NK-92 treated with Interleukin-12 subunit alpha and Interleukin-12 subunit beta, amount 100 ng/mL, for 24 hours (cell line): ENCODE results near the gene ZNF652.
A peak's percentile ranks its signal among the peaks of the same experiment; 100 is the strongest.
"Not testable (repeated sequence)": the region's sequence is repeated elsewhere in the genome, so short reads cannot be mapped to it uniquely, and the experiment has no call there.

Source experiments
- DNase-seq: peaks from one replicate; lab custom pipeline; 2025; lab: John Stamatoyannopoulos, UW

Gene ZNF652

DNA sequence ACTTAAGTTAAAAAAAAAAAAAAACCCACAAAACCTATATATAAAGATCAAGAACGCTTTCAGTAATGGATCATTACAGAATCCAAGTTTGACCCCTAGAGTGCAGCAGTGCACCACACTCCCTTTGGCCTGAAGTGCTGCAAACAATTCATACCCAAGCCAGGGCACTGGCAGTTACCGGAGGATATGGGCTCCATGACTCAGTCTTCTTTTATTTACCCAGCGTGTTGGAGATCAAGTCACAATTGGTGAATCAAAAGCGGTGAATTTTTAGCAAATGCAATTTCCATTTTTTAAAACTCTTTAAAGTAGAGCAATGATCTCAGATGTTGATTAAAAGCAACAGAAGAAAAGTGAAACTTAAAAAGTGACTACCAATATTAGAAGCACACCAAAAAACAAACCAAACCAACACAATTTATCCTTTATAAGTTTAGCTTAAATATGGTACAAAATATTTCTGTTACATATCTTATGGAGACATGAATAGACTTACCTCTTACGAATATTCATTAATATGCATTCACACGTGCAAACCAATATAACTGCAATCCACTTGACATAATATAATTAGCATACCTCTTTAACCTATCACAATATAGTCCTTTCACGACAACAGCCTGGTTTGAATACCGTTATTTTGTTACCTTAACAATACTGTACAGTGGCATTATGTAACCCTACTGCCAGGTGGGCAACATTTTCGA lies 46.3 kb downstream of the ZNF652 start:
- peak; percentile 58 for DNase-seq

DNA sequence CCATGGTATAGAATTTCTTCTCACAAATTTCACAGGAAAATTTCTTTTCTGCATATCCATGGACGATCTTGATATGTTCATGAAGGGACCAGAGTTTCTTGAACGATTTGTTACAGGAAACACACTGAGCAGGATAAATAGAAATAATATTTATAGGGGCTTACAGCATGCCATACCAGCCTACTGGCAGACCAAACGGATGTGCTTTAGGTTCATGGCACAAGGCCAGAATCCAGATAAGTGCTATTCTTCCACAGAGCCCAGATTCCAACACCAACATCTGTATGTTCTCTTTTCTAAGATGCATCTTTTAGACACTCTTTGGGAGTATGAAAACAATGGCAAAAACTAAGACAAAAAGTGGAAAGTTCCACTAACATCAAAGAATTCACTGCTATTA lies 49.3 kb downstream of the ZNF652 start:
- DNase-seq: no peak

DNA sequence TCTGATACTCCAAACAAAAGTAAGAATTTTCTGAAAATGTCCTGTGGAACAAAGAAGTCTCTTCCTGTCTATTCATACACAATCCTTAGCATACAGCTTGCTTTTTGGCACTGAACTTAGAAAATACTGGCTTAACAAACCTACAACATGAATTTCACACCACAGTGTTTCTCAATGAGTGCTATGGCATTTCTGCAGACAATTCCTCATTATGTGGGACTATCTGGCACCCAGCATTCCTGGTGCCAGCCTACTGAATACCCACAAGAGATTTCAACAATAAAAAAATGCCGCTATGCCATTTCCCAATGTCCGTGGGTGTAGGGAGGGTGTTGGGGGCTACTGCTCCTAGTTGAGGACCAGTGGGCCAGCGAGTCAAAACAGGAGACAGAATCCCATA lies 62.1 kb downstream of the ZNF652 start:
- DNase-seq: no peak

DNA sequence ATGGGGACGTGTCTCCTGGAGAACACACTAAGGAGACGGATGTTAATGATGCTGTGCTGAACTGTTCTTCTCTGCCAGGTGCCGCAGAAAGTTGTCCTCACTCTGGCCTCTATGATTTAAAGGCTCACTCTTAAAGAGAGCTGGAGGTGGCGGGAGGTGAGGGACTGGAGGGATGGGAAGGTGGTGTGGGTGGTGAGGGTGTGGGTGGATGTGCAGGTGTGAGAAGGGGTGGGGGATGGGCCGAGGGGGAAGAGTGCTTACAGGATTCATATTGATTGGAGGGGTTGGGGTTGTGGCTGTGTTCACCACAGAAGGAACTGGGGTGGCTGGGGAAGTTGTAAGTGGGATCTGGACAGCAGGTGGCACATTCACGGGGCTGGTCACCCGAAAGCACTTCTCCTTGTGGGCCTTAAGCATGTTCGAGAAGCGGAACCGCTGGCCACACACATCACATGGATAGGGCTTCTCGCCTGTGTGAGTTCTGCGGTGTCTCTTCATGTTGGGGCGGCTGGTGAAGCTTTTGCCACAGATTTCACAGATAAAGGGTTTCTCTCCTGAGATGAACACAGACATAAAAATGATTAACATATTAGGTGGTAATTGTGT lies 63.6 kb downstream of the ZNF652 start:
- DNase-seq: no peak

DNA sequence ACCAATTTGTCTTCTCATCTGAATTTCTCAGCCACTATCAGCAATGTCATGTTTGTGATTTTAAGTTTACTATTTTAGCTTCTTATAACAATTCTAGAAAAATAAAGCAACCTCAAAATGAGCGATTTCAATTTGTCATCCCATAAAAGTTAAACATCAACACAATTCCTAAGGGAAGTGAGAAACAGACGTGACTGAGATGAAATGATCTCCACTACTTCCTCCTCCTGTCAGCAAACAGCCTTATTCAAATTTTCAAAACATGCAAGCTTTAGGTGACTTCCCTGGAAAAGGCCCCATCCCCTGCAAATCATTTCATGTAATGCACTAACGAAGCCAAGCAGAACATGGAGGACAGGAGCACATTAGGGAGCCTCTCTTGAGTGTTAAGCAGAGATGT lies 64.9 kb downstream of the ZNF652 start:
- DNase-seq: no peak

DNA sequence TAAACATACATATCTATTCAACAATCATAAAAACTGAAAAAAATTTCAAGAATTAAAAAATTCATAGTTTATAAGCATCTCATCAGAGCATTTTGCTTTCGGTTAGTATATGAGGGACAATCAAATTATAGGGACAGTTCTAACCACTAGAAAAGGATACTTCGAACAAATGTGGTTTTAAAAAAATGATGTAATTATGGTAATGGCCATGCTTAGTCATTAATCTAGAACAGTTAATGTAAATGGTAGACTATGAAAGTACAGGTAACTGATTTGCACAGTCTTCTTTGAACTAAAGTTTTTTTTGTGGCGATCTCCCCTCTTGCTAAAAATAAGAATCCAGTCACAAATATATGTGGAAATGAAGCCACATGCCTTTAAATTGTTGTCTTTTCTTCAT lies 67.9 kb downstream of the ZNF652 start:
- no peak for DNase-seq

DNA sequence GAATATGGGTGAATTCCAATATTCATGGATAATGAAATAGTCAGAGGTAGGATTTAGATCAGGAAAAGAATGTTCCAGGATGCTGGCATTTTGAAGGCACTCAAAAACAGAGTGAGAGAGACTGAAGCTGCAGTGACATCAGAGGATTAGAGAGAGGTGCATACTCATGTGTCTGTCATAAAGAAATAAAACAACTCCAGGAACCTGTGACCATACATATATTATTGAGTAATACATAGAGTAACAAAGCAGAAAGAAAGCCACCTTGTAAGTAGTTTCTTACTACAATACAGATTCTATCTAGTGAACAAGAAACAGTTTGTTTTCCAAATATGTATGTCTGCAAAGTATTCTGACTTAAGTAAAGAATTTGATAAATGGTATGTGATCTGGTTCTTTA lies 69.1 kb downstream of the ZNF652 start:
- no peak for DNase-seq

DNA sequence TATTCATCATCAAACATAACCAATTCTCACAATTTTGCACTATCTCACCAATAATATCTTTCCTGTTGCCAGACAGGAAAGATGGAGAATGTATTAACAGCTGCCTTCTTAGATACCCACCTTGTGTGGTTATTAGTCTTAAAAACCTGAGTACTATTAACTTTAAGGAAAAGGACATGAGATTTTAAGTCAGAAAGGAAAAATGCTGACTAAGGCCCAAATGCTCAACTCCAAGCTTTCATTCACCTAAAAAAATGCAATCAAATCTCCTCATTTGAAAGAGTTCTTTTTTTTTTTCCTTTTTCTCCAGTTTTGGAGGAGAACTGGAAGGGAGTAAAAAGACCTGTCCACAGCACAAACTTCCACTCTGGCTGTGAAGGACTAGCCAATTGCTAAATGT lies 70.1 kb downstream of the ZNF652 start:
- no peak for DNase-seq

DNA sequence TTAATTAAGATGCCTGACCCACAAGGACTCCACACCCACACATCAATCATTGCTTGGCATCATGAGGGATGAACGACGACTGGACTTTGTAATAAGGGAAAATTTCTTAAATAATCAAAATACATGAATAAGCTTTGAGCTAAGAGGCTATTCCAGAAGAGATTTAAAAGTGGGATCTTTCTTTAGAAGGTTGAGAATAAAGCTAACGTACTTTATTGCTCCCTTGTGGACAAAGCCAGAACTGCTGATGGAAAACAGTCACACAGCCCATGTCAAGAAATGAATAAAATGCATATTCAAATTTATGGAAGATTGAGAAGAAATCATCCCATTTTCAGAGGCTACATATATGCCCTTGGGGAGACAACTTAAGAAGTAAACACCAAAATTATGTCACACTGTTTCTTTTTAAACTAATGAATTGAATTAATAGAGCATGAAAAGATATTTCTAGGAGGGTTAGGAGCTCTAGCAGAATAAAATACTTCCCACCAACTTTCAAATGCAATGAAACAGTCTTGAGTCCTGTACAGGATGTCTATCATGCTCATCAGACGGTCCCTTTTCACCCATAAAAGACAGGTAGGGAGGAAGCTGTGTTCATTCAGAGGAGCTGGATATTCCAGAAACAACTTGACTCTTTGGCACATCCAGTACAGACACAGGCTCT lies 71.2 kb downstream of the ZNF652 start:
- DNase-seq: no peak

DNA sequence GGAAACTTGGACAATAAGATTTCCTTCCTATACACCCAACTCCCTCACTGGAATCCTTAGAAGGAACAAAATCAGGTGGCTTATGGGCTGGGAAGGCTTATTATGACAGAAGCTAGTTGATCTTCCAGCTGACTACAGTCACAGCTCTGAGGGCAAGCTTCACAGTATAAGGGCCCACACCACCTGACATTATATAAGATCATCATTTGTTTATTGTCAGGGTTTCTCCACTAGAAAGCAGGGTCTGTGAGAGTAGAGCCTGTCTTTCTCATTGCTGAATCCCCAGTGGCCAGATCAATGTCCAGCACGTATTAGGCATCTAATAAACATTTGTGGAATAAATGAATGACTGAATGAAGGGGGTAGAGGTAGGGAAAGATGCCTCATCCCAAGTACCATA lies 73.7 kb downstream of the ZNF652 start:
- DNase-seq: no peak

DNA sequence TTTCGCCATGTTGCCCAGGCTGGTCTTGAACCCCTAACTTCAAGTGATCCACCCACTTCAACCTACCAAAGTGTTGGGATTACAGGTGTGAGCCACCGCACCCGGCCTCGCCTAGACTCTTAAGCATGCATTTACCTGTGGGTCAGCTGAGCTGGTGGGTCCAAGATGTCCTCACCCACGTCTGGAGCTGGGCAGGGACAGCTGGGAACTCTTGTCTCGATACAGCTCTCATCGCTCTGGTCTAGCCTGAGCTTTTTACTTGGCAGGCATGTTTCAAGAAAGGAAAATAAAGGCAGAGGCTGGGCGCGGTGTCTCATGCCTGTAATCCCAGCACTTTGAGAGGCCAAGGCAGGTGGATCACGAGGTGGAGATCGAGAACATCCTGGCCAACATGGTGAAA lies 74.6 kb downstream of the ZNF652 start:
- no peak for DNase-seq

DNA sequence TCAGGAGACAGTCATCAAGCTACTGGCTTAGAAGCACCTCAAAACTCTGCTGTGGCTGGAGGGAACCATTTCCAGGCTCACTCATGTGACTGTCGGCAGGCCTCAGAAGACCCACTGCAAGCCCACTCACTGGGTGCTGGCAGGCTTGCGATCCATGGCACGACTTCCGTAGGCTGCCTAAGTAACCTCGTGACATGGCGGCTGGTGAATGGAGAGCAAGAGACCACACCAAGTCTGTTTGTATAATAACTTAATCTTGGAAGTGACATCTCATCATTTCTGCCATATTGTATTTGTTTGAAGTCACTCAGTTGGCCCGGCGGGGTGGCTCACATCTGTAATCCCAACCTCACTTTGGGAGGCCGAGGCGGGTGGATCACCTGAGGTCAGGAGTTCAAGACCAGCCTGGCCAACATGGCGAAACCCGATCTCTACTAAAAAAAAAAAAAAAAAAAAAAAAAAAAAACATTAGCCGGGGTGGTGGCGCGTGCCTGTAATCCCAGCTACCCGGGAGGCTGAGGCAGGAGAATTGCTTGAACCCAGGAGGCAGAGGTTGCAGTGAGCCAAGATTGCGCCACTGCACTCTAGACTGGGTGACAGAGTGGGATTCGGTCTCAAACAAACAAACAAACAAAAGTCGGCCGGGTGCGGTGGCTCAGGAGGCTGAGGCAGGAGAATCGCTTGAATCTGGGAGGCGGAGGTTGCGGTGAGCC lies 75.6 kb downstream of the ZNF652 start:
- not testable (repeated sequence) for DNase-seq

DNA sequence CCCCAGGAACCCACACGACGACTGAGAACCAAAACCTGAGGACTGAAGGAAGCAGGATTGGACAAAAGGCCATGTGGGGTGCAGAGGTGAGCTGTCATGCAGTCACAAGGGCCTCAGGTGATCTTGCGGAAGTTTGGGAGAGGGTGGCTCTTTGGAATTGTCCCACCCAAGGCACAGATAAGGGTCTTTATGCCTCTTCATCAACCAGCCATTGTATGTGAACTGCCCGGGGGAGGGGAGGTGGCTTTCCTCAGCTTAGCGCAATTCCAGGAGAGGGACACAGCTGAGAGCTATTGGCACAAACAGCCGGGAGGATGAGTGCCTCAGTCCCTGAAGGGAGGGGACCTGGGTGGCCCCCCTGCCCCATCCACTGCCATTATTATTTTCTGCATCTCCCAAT lies 76.3 kb downstream of the ZNF652 start:
- no peak for DNase-seq

DNA sequence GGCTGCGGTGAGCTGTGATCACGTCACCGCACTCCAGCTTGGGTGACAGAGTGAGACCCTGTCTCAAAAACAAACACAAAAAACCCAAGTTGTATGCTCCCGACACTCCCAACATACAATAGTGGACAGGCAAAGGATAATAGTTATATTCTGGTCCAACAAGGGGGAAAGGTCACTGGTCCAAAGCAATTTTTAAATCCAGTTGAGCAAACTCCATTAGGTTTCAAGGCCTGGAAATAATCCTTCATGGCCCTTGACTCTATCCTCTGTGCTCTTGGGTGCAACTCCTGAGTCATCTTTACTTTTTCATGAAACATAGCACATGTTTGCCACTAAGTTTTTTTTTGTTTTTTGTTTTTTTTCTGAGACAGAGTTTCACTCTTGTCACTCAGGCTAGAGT lies 81.1 kb downstream of the ZNF652 start:
- no peak for DNase-seq

DNA sequence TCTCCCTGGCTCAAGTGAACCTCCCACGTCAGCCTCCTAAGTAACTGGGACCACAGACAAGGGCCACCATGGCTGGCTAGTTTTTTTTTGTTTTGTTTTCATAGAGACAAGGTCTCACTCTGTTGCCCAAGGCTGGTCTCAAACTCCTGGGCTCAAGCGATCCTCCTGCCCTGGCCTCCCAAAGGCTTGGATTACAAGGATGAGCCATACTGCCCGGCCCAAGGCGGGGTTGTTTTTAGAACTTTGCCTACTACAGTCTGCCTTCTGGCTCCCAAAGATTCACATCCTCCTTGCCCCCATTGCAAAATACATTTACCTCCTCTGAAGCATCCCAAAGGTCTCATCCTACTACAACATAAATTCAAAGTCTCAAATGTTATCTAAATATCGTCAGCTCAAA lies 82.0 kb downstream of the ZNF652 start:
- DNase-seq: no peak

DNA sequence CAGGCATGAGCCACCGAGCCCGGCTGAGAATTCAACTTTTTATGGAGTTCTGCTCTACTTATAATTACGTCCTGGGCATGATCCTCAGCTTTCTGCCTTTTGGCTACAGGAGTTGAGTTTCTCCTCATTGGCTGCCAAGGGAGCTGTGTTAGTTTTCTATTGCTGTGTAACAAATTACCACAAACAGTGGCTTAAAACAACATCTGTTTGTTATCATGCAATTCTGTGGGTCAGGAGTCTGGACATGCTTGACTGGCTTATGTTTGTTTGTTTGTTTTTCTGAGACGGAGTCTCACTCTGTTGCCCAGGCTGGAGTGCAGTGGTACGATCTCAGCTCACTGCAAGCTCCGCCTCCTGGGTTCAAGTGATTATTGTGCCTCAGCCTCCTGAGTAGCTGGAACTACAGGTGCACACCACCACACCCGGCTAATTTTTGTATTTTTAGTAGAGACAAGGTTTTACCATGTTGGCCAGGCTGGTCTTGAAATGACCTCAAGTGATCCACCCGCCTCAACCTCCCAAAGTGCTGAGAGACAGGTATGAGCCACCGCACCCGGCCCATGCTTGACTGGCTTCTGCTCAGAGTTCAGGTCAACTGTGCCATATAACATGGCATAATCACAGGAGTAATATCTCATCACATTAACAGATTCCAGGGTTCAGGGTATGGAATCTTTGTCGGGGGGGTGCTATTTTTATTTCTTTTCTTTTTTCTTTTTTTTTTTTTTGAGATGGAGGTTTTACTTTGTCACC lies 82.6 kb downstream of the ZNF652 start:
- DNase-seq: not testable (repeated sequence)

DNA sequence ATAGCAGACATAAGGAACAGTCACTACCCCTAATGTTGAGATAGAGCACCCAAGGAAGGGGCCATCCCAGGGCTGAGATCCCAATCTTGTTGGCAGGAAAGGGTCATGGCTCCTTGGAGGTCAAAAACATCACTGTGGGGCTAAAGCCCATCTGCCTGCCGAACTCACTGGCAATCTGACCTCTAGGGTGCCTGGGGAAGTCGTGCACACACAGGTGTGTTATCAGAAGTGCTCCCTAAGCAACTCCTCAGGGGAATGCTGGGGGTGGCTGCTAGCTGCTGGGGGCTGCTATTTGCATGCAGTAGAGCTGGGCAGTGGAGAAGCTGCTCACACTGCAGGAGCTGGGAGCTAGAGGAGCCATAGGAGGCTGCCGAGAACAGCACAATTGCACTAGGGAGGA lies 84.0 kb downstream of the ZNF652 start:
- DNase-seq: no peak

DNA sequence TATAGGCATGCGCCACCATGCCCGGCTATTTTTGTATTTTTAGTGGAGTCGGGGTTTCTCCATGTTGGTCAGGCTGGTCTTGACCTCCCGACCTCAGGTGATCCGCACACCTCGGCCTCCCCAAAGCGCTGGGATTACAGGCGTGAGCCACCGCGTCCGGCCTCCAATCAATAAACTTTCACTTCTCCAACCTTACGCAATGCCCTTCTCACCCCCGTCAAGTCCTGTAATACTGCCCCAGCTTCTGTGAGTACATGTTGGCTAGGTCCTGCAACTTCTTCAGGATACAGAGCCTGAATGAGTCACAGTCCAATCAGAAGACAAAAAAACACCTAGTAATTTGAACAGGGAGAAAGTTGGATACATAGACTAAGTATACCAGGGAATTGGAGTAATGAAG lies 84.4 kb downstream of the ZNF652 start:
- no peak for DNase-seq

DNA sequence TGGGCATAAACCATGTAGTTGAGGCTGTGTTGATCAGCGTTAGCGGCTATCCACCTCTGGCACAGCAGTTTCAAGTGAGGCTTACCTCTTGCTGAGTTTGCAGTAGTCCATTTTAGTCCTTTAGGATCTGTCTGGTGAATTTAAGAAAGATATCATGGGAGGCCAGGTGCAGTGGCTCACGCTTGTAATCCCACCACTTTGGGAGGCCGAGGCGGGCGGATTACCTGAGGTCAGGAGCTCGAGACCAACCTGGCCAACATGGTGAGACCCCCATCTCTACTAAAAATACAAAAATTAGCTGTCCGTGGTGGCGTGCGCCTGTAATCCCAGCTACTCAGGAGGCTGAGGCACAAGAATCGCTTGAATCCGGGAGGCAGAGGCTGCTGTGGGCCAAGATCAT lies 86.1 kb downstream of the ZNF652 start:
- not testable (repeated sequence) for DNase-seq

DNA sequence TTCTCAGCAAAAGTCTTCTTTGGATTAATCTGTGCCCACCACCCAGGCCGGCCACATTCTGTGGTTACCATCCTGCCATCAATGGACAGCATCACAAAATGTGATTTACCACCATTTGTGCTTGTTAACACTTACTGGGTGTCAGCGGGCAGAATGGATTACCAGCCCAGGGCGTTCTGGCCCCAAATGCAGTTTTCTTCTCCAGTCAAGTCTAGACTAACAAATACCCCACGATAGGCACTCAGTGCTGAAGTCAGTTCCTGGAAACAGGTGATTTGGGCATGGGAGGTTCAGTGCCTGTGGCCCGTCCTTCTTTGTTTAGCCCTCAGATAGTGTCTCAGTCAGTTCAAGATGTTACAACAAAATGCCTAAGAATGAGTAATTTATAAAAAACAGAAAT lies 92.7 kb downstream of the ZNF652 start:
- no peak for DNase-seq

DNA sequence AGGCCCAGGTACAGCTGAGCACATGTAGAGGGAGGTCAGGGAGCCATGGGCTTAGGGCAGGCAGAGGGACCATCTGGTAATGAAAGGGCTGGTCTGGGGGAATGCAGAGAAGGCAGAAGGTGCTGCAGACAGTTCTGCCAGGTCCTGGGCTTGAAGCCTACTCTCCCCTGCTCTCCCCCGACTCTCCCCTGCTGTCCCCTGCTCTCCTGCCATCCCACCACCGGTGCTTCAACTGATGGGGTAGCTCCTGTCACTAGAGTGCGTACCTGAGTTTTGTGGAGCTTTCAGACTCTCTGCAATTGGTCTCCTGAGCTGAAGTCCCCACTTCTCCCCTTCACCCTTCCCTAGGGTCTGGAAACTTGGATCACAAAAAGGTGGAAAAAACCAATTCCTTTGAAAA lies 94.1 kb downstream of the ZNF652 start:
- DNase-seq: no peak

DNA sequence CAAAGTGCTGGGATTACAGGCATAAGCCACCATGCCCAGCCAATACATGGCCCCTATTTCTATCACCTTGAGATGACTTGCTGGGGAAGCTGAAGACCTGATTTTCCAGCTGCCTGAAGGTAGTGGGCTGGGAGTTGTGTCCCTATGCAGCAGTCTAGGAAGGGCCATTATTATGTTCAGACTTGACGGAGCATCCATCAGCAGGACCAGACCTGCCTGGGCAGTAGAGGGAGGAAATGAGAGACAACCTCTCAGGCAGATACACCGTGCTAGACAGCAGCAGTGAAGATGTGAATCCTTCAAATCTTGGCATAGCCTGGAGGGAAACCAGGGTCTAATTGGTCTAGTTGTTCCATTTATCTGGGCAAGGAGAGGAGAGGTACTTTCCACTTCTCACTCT lies 95.8 kb downstream of the ZNF652 start:
- no peak for DNase-seq
